HCT116 (cell line): ENCODE data around the gene PLEKHA5. TPM values are rescaled to one million over a fixed set of nuclear protein-coding genes. Genes with fewer than 3 reads are reported as not detected.

ENCODE experiments used
- ATAC-seq: fragments of 200-7000 bp; cut with Tn5 transposase; 2 replicates; pipeline ENCODE4 v1.9.1; 2020; ENCODE audit warnings: mild to moderate bottlenecking, moderate library complexity
- BruUV-seq: library from RNA; stranded (reverse); fragments of 400-500 nt; replicated peaks from 2 replicates; lab custom pipeline; 2021; lab: Mats Ljungman, UMichigan
- CTCF ChIA-PET: fragments of 300-600 bp; sonication (Branson Sonifier 250); formaldehyde crosslinking; loops from one replicate; lab custom pipeline; 2021; ENCODE audit warnings: antibody characterized with exemption; lab: Charles Lee
- POLR2A ChIA-PET: fragments of 300-600, 350-600 bp; sonication (Branson Sonifier 250); formaldehyde crosslinking; loops from one replicate; lab custom pipeline; 2021; ENCODE audit warnings: antibody characterized with exemption; lab: Charles Lee
- RAD21 ChIA-PET, 2 experiments: fragments of 300-600 bp; sonication (Branson Sonifier 250); formaldehyde crosslinking; loops; one replicate each; lab custom pipeline; 2023; ENCODE audit warnings: low total read pairs in 2 of 2; ENCODE audit not compliant: uncharacterized antibody in 2 of 2, unreplicated experiment in 2 of 2, low non-redundant PET in 1 of 2; lab: Charles Lee
- DNase-seq: peaks from one replicate; pipeline ENCODE4 v3.0.0-alpha.2; 2010; ENCODE audit warnings: low read depth, low spot score
- H2AFZ ChIP-seq: fragments of 200-600 bp; shearing (Covaris generic), sonication (generic); 2 replicates; pipeline ENCODE4 v1.6.1; 2017; ENCODE audit warnings: low read depth, mixed run types, mixed read lengths, antibody characterized with exemption, low read length; ENCODE audit not compliant: poor library complexity, severe bottlenecking
- H3K27ac ChIP-seq: 2 replicates; pipeline ENCODE4 v1.5.1; 2012; ENCODE audit warnings: low read depth, low read length
- H3K27me3 ChIP-seq: fragments of 200-600 bp; sonication (generic); 2 replicates; pipeline ENCODE4 v1.6.1; 2016; ENCODE audit warnings: mixed run types, low read length, mixed read lengths; ENCODE audit not compliant: insufficient read depth
- H3K36me3 ChIP-seq, 2 experiments: fragments of 200-500 bp in 1 of 2; fragments of 200-600 bp in 1 of 2; sonication (Bioruptor generic) in 1 of 2; sonication (generic) in 1 of 2; 2 replicates each; pipeline versions ENCODE4 v1.5.1 to v1.6.1; 2014 to 2016; ENCODE audit warnings: low read length in 2 of 2, inconsistent platforms in 1 of 2, mixed read lengths in 1 of 2, mixed run types in 1 of 2; ENCODE audit not compliant: insufficient read depth in 2 of 2, control insufficient read depth in 1 of 2
- H3K4me1 ChIP-seq, 2 experiments: fragments of 200-600 bp in 1 of 2; sonication (generic) in 1 of 2; 2 replicates each; pipeline versions ENCODE4 v1.5.1 to v1.6.1; 2012 to 2017; ENCODE audit warnings: low read length in 2 of 2, inconsistent platforms in 1 of 2, mild to moderate bottlenecking in 1 of 2, mixed read lengths in 1 of 2, mixed run types in 1 of 2, moderate library complexity in 1 of 2; ENCODE audit not compliant: insufficient read depth in 2 of 2, control insufficient read depth in 1 of 2
- H3K4me2 ChIP-seq: fragments of 200-600 bp; sonication (generic); 2 replicates; pipeline ENCODE4 v1.6.1; 2017; ENCODE audit warnings: mixed run types, low read length, mixed read lengths
- H3K4me3 ChIP-seq, 2 experiments: fragments of 200-600 bp in 1 of 2; sonication (generic) in 1 of 2; replicated peaks in 1 of 2; 2 replicates each; pipeline ENCODE4 v1.5.1; 2011 to 2016; ENCODE audit warnings: low read length in 2 of 2, control low read depth in 1 of 2, low read depth in 1 of 2, mild to moderate bottlenecking in 1 of 2, mixed read lengths in 1 of 2, mixed run types in 1 of 2
- H3K79me2 ChIP-seq: fragments of 200-600 bp; sonication (generic); 2 replicates; pipeline ENCODE4 v1.6.1; 2017; ENCODE audit warnings: mild to moderate bottlenecking, mixed run types, low read length, moderate library complexity, mixed read lengths; ENCODE audit not compliant: insufficient read depth
- H3K9ac ChIP-seq: fragments of 200-600 bp; sonication (generic); 2 replicates; pipeline ENCODE4 v1.6.1; 2016; ENCODE audit warnings: low read length, mixed read lengths
- H3K9me2 ChIP-seq: fragments of 200-600 bp; sonication (generic), shearing (Covaris generic); 2 replicates; pipeline ENCODE4 v1.6.1; 2017; ENCODE audit warnings: mixed run types, mild to moderate bottlenecking, moderate library complexity; ENCODE audit not compliant: insufficient read depth
- H3K9me3 ChIP-seq, 2 experiments: fragments of 200-500 bp in 1 of 2; fragments of 200-600 bp in 1 of 2; sonication (Bioruptor generic) in 1 of 2; sonication (generic) in 1 of 2; 2 replicates each; pipeline ENCODE4 v1.6.1; 2014 to 2017; ENCODE audit warnings: low read length in 2 of 2, mixed read lengths in 2 of 2, inconsistent platforms in 1 of 2, low read depth in 1 of 2, mild to moderate bottlenecking in 1 of 2, mixed run types in 1 of 2, moderate library complexity in 1 of 2; ENCODE audit not compliant: control insufficient read depth in 1 of 2, insufficient read depth in 1 of 2
- H4K20me1 ChIP-seq: fragments of 200-600 bp; sonication (generic), shearing (Covaris generic); 2 replicates; pipeline ENCODE4 v1.6.1; 2017; ENCODE audit warnings: mixed run types, mild to moderate bottlenecking, moderate library complexity; ENCODE audit not compliant: insufficient read depth
- CEBPB ChIP-seq: IDR thresholded peaks from 2 replicates; pipeline ENCODE4 v1.6.1; 2012; ENCODE audit warnings: low read depth
- CTCF ChIP-seq, 3 experiments: fragments of 200-600 bp in 1 of 3; sonication (generic) in 1 of 3; IDR thresholded peaks in 2 of 3; conservative IDR thresholded peaks in 1 of 3; 2 replicates each; pipeline ENCODE4 v1.5.1; 2012 to 2017; ENCODE audit warnings: low read depth in 2 of 3, low read length in 2 of 3, antibody characterized with exemption in 1 of 3, borderline replicate concordance in 1 of 3, control low read depth in 1 of 3, mild to moderate bottlenecking in 1 of 3, mixed read lengths in 1 of 3, mixed run types in 1 of 3, moderate library complexity in 1 of 3; ENCODE audit not compliant: insufficient read depth in 1 of 3
- ELF1 ChIP-seq: IDR thresholded peaks from 2 replicates; pipeline ENCODE4 v1.6.1; 2012; ENCODE audit warnings: low read depth, borderline replicate concordance
- EZH2 ChIP-seq: fragments of 200-600 bp; sonication (generic); IDR thresholded peaks from 2 replicates; pipeline ENCODE4 v1.6.1; 2017; ENCODE audit warnings: antibody characterized with exemption, mixed run types
- EZH2phosphoT487 ChIP-seq: fragments of 200-600 bp; IDR thresholded peaks from 2 replicates; pipeline ENCODE4 v1.6.1; 2018; ENCODE audit warnings: antibody characterized with exemption, borderline replicate concordance
- MAX ChIP-seq: IDR thresholded peaks from 2 replicates; pipeline ENCODE4 v1.6.1; 2012
- REST ChIP-seq: IDR thresholded peaks from 2 replicates; pipeline ENCODE4 v1.6.1; 2012; ENCODE audit warnings: low read depth
- SIN3A ChIP-seq: IDR thresholded peaks from 2 replicates; pipeline ENCODE4 v1.6.1; 2012; ENCODE audit warnings: low read depth
- SP1 ChIP-seq: IDR thresholded peaks from 2 replicates; pipeline ENCODE4 v1.6.1; 2012; ENCODE audit warnings: low read depth
- TCF7L2 ChIP-seq: IDR thresholded peaks from 2 replicates; pipeline ENCODE4 v1.7.0; 2011; ENCODE audit warnings: borderline replicate concordance, inconsistent platforms; ENCODE audit not compliant: insufficient read depth, insufficient read length; ENCODE audit errors: extremely low read depth
- YY1 ChIP-seq: IDR thresholded peaks from 2 replicates; pipeline ENCODE4 v1.6.1; 2011; ENCODE audit warnings: low read length, low read depth, moderate library complexity, mild to moderate bottlenecking; ENCODE audit not compliant: insufficient replicate concordance; ENCODE audit errors: extremely low read depth
- ZBTB33 ChIP-seq: IDR thresholded peaks from 2 replicates; pipeline ENCODE4 v1.6.1; 2011; ENCODE audit warnings: mild to moderate bottlenecking, low read length, moderate library complexity; ENCODE audit not compliant: insufficient replicate concordance; ENCODE audit errors: extremely low read depth
- ZFX ChIP-seq: fragments of 450-650 bp; IDR thresholded peaks from 2 replicates; pipeline ENCODE4 v1.6.1; 2017
- ZNF274 ChIP-seq: fragments of 200-500 bp; sonication (Bioruptor generic); IDR thresholded peaks from 2 replicates; pipeline ENCODE4 v1.6.1; 2014; ENCODE audit warnings: mild to moderate bottlenecking, low read depth, low read length, inconsistent platforms
- intact Hi-C: fragments of 100-400 bp; cut with micrococcal nuclease; formaldehyde crosslinking; loops from 2 replicates; pipeline ENCODE4 v1.10.0; 2022
- total RNA-seq: library from RNA; stranded (reverse); gene quantifications from one replicate; pipeline ENCODE4 v1.2.1, GENCODE V29; 2021; ENCODE audit not compliant: unreplicated experiment

PLEKHA5 gene
- total RNA-seq, 1 experiment from 2014 or later, result 18.9 TPM

GRCh38 chr12:19369691-19370148 is 240.2 kb downstream of the PLEKHA5 start:
- H3K36me3 ChIP-seq, result peaks cover 7 to 12% of the 10 kb centered on the region in 2 experiments; a peak in 2 of 4 replicates
- intact Hi-C loops, result no loop called here
- H4K20me1 ChIP-seq, result no peaks in the 10 kb centered on the region
- ChIA-PET CTCF (no interaction called here), RAD21 (no interaction called here), POLR2A (no interaction called here)
- no peaks in the 10 kb centered on the region for H3K4me1 ChIP-seq
- ATAC-seq, result no peak
- H3K9ac ChIP-seq, result no peak overlapping the region
- no peaks in the 10 kb centered on the region for H3K79me2 ChIP-seq
- no peak overlapping the region for H3K27ac ChIP-seq
- H3K9me2 ChIP-seq, result no peaks in the 10 kb centered on the region
- no peaks in the 10 kb centered on the region for H3K9me3 ChIP-seq
- DNase-seq, result no peak
- H3K4me3 ChIP-seq, result no peak overlapping the region
- H3K27me3 ChIP-seq, result no peaks in the 10 kb centered on the region
- BruUV-seq, result no TSS peak
- TF ChIP-seq CTCF (IDR thresholded peaks at IDR 0.05 in 2 of 3, conservative IDR thresholded peaks at IDR 0.05 in 1 of 3; ENCODE audit: borderline replicate concordance in 1 of 3, insufficient read depth in 1 of 3, low read depth in 2 of 3, low read length in 2 of 3) (no peak), EZH2phosphoT487 (no peak), SP1 (no peak), ZFX (no peak), TCF7L2 (no peak), ZNF274 (no peak), ZBTB33 (no peak), SIN3A (no peak), CEBPB (no peak), EZH2 (no peak), MAX (no peak), ELF1 (no peak), REST (no peak), YY1 (no peak)
- no peak overlapping the region for H3K4me2 ChIP-seq
- no peak overlapping the region for H2AFZ ChIP-seq
